Measurements from ENCODE around the gene PRR29.

Gene PRR29

DNA sequence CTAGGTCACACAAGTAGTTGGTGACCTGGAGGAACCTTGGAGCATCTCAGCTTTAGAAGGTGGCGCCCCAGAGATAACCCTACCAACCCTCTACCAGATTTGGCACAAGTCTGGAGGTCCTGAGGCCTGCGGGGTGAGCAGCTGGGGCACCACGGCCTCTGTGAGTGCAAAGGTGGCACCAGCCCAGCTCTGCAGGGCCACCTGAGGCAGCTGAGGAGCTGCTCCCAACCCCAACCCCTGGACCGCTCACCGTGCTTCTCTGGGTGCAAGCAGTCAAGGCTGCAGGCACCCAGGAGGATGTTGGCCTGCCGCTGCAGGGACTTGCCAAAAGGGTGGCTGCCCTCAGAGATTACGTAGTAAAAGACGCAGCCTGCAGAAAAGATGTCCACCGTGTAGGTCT, 50.7 kb downstream of the PRR29 start:
- H3K4me1 Mint-ChIP-seq, result no peaks in the 10 kb centered on the region

GRCh38 chr17:64051153-64051552, 53.0 kb downstream of the PRR29 start:
- Mint-ChIP-seq H3K4me3 (no peak overlapping the region), H3K4me1 (peaks cover under 1% of the 10 kb centered on the region), H3K27me3 (no peaks in the 10 kb centered on the region), H3K27ac (no peak overlapping the region), H3K9me3 (no peaks in the 10 kb centered on the region), H3K36me3 (peaks cover 15% of the 10 kb centered on the region)
- ATAC-seq (ENCODE audit: low read depth), result no peak
- no peak for DNase-seq (ENCODE audit: low spot score in 2 of 2)

More for the DNA sequence above, 50.7 kb downstream of the PRR29 start:
- Mint-ChIP-seq H3K27me3 (no peaks in the 10 kb centered on the region), H3K27ac (no peak overlapping the region), H3K9me3 (no peaks in the 10 kb centered on the region), H3K4me3 (no peak overlapping the region), H3K36me3 (peaks cover 26% of the 10 kb centered on the region)
- ATAC-seq (ENCODE audit: low read depth) (no peak), DNase-seq (ENCODE audit: low spot score in 2 of 2) (no peak)

DNA sequence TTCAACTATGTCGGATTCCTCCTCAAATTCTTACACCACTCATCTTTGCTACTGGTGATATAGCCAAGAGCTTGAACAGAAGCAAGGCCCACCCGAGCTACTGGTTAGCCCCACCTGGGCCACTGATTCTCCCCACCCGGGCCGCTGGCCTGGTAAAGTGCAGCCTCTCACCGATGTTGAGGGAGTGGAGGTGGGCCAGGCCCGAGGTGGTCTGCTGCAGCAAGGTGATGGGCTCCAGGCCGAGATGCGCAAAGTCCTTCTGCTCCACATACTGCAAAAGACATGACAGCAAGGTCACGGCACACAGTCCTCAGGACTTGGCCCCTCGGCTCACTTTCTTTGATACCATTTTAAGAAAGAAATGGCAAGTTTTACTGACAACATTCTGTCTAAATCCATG, 55.0 kb downstream of the PRR29 start:
- H3K36me3 Mint-ChIP-seq, result peaks cover 17% of the 10 kb centered on the region
- no peak for ATAC-seq (ENCODE audit: low read depth)
- H3K4me1 Mint-ChIP-seq, result peaks cover 8% of the 10 kb centered on the region
- no peak for DNase-seq (ENCODE audit: low spot score in 2 of 2)
- no peaks in the 10 kb centered on the region for H3K9me3 Mint-ChIP-seq
- H3K27me3 Mint-ChIP-seq, result no peaks in the 10 kb centered on the region
- H3K27ac Mint-ChIP-seq, result no peak overlapping the region
- H3K4me3 Mint-ChIP-seq, result no peak overlapping the region

Measured in memory B cell (primary cell).